Activated naive CD4-positive, alpha-beta T cell treated with anti-CD3 and anti-CD28 coated beads, Interleukin-2, amount 50 U/mL, for 72 hours (primary cell): ENCODE data around the gene CRX. TPM values are rescaled to one million over a fixed set of nuclear protein-coding genes. Genes with fewer than 3 reads are reported as not detected.
"Not testable (repeated sequence)": the region's sequence is repeated elsewhere in the genome, so short reads cannot be mapped to it uniquely, and the experiment has no call there.

ENCODE experiments used
- ATAC-seq, 2 donors: fragments of 150-1000 bp; cut with Tn5 transposase; 2 replicates each; pipeline ENCODE4 v1.10.0; 2021; ENCODE audit warnings: mild to moderate bottlenecking in 2 of 2, moderate library complexity in 2 of 2
- DNase-seq, 2 donors: peaks; one replicate each; pipeline ENCODE4 v3.0.0; 2021 to 2022; ENCODE audit warnings: low spot score in 2 of 2
- H3K27ac Mint-ChIP-seq, 2 donors: one replicate each; pipeline ENCODE4 v1.8.0; 2022; ENCODE audit warnings: mild to moderate bottlenecking in 2 of 2, mixed read lengths in 2 of 2
- H3K36me3 Mint-ChIP-seq, 2 donors: one replicate each; pipeline ENCODE4 v1.8.0; 2022; ENCODE audit warnings: mixed read lengths in 2 of 2
- H3K9me3 Mint-ChIP-seq, 2 donors: one replicate each; pipeline ENCODE4 v1.8.0; 2022; ENCODE audit warnings: mixed read lengths in 2 of 2
- total RNA-seq, 2 donors: library from RNA; stranded (reverse); gene quantifications; one replicate each; pipeline ENCODE4 v1.2.3, GENCODE V29; 2022

The CRX gene
- total RNA-seq, 2 donors from 2014 or later, result not detected

DNA sequence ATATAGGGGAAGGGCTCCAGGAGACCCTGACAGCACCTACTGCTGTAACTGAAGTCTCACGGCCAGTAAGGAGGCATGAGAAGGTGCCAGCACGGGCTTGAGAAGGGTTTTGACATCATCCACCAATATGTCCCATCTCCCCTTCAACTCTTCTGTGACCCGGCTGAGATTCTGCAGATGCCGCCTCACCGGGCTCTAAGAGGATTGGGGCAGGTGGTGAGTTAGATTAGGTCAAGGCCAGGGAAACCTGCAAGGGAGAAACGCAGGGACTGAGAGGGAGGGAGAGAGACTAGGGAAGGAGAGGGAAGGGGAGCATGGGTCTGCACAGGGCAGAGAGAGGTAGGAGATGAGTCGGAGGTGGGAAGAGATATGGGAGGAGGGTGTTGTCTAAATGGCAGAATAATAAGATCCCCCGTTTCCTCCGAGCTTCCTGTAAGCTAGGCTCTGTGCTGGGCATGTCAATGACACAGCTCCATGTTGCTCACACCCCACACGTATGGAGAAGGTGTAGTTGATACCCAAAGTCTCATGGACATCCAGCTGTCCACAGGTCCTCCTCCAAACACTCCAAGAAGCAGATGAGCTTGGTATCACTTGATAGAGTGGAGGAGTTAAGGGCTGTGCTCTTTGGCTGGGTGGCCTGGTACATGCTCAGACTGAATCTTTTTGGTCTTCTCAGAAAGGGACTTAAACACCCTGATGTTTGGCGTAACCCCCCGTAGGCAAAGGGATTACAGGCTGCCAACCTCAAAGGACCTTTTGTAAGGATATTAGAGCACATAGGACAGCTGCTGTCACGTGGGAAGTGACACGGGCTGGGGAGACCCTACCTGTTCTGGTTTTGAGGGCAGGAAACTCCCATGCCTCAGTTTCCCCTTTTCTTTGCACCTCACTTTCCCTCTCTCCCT lies 23.5 kb upstream of the CRX start:
- Mint-ChIP-seq H3K9me3 (peaks cover 0 to 10% of the 10 kb centered on the region in 2 donors), H3K27ac (no peak overlapping the region), H3K36me3 (peaks cover 0 to 9% of the 10 kb centered on the region in 2 donors)
- no peak for ATAC-seq
- DNase-seq, result no peak

DNA sequence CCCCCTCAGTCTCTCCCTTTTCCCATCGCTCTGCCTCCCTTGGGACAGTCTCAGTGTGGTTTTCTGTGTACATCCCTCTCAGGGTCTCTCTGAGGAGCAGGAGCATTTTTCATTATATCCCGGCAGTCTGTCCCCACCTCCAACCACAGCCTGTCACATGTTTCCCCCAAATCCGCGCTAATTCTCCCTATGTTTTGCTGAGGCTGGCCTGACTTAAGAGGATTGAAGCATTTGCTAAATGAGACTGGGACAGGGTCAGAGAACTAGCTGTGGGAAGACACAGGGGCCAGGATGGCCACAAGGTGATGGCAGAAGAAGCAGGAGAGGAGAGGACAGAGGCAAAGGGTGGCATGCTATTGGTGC lies 22.9 kb upstream of the CRX start:
- DNase-seq, result no peak
- Mint-ChIP-seq H3K9me3 (peaks cover 0 to 10% of the 10 kb centered on the region in 2 donors), H3K27ac (no peak overlapping the region), H3K36me3 (peaks cover 0 to 9% of the 10 kb centered on the region in 2 donors)
- ATAC-seq, result no peak

DNA sequence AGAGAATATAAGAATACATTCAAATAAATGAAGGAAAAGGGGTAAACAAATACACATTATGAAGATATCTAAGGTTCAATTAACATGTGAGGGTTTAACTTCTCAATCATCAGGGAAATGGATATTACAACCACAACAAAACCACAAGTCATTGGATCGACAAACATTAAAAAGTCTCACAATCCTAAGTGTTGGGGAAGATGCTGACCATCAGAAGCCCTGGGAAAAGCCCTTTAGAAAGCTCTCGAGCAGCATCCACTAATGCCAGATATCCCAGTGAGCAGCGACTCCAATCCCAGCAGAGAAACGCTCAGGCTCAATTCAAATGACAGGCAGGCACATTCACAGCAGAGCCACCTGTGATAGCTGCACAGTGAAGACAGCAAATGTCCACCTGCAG lies 20.5 kb upstream of the CRX start:
- peaks cover 0 to 9% of the 10 kb centered on the region in 2 donors for H3K36me3 Mint-ChIP-seq
- no peak overlapping the region for H3K27ac Mint-ChIP-seq
- peaks cover 0 to 10% of the 10 kb centered on the region in 2 donors for H3K9me3 Mint-ChIP-seq
- no peak for ATAC-seq
- no peak for DNase-seq

DNA sequence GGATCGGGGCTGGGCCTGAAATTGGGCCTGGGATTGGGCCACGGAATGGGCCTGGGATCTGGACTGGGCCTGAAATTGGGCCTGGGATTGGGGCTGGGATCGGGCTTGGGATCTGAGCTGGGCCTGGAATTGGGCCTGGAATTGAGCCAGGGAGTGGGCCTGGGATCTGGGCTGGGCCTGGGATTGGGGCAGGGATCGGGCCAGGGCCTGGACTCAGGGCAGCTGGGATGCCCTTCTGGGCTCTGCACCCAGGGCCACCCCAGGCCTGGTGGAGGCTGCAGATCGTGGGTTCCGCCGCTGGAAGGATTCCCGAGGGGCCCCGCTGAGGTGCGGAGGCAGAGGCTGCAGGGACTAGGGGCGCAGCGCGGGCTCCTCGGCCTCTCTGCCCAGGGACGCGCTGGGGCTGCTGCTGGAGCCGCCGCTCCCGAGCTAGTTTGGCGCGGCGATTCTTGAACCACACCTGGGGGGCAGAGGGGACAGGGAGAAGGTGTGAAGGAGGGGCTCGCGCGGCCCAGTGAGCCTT lies 19.2 kb upstream of the CRX start:
- DNase-seq, result no peak
- no peak for ATAC-seq
- H3K9me3 Mint-ChIP-seq, result peaks cover 0 to 10% of the 10 kb centered on the region in 2 donors
- no peak overlapping the region for H3K27ac Mint-ChIP-seq
- H3K36me3 Mint-ChIP-seq, result peaks cover 0 to 9% of the 10 kb centered on the region in 2 donors

DNA sequence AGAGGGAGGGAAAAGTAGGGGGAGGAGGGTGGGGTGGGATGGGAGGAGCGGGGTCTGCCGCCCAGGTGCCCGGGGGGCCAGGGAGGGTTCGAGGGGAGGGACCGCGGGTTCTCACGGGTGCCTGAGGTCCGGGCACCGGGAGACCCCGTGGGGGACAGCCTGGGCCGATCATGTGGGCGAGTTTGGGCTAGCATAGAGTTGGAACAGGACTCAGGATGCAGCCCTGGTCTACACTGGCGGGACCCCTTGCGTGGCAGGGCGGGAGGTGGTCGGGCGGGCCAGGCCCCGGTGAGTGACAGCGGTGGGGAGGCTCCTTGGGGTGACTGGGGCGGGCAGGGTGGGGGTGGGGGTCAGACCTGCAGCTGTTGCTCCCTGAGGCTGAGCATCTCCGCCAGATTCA lies 18.6 kb upstream of the CRX start:
- not testable (repeated sequence) for DNase-seq, ATAC-seq, H3K36me3 Mint-ChIP-seq, H3K27ac Mint-ChIP-seq
- H3K9me3 Mint-ChIP-seq, result peaks cover 0 to 10% of the 10 kb centered on the region in 2 donors

DNA sequence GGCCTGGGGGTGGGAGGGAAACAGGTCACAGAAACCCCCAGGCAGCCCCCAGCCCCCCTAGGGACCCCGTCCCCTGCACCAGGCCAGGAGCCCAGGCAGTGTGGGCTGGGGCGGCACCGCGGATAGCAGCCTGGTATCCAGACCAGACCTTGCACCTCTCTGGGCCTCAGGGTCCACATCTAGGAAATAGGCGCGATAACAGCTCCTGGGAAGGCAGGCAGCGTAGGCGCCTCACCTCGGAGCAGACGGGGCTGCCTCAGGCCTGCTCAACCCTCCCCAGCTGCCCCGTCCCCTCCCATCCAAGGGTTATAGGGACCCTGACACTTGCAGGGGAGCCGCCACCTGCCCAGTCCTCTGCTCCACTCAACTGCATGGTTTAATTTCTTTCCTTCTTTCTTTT lies 18.1 kb upstream of the CRX start:
- not testable (repeated sequence) for DNase-seq, H3K36me3 Mint-ChIP-seq, H3K27ac Mint-ChIP-seq, ATAC-seq
- H3K9me3 Mint-ChIP-seq, result peaks cover 0 to 10% of the 10 kb centered on the region in 2 donors

DNA sequence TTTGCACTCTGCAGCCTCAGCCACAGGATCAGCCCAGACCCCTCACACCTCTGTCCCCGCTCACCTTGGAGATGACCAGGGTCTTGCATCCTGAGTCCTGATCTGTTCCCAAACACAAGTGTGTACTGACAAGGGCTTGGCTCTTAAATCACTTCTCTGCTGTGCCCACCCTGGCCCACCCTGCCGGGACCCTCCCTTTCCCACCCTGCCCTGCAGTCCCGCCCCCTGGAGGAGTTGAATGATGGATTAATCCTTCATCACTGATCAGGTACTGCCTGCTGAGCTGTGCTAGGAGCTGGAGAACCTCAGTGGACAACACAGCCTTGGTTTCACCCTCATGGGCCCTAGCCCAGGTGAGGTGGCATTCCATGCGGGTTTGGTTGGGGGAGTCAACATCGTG lies 17.3 kb upstream of the CRX start, which contains the start of gene TPRX1:
TSS of gene TPRX1 (minus strand) at position 101 of the 400 bp plus-strand sequence. CDS start at position 89, 12 bp downstream.
- DNase-seq, H3K27ac Mint-ChIP-seq, ATAC-seq, H3K36me3 Mint-ChIP-seq: not testable (repeated sequence)
- peaks cover 0 to 10% of the 10 kb centered on the region in 2 donors for H3K9me3 Mint-ChIP-seq

DNA sequence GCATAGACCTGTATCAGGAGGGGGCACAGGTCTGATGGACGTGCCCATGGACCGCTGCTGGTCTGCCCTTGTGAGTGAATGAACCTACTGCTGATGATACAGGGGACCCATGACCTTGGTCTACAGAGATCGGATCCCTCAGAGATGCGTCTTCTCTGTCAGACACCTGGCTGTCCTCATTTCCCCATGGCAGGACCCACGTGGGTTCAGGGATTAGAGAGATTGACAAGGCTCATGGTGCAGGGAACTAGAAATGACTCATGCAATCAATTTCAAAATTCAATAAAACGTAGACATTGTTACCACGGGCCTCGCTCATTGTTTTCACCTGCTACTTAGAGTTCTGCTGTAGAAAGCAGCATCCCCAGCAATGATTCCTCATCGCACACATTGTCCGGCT lies 16.4 kb upstream of the CRX start:
- no peak for ATAC-seq
- no peak overlapping the region for H3K27ac Mint-ChIP-seq
- DNase-seq, result no peak
- H3K9me3 Mint-ChIP-seq, result peaks cover 0 to 10% of the 10 kb centered on the region in 2 donors
- peaks cover 0 to 9% of the 10 kb centered on the region in 2 donors for H3K36me3 Mint-ChIP-seq

DNA sequence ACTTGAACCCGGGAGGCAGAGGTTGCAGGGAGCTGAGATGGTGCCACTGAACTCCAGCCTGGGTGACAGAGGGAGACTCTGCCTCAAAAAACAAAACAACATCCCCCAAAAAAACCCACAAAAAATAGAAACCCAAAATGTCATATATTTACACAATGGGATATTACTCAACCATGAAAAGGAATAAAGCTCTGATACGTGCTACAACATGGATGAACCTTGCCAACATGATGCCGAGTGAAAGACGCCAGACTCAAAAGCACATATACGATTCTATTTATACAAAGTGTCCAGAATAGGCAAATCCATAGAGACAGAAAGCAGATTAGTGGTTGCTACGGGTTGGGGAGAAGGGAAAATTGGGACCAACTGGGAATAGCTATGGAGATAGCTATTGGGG lies 15.3 kb upstream of the CRX start:
- no peak overlapping the region for H3K27ac Mint-ChIP-seq
- peaks cover 0 to 2% of the 10 kb centered on the region in 2 donors for H3K36me3 Mint-ChIP-seq
- ATAC-seq (no peak), DNase-seq (no peak)
- peaks cover 0 to 4% of the 10 kb centered on the region in 2 donors for H3K9me3 Mint-ChIP-seq

DNA sequence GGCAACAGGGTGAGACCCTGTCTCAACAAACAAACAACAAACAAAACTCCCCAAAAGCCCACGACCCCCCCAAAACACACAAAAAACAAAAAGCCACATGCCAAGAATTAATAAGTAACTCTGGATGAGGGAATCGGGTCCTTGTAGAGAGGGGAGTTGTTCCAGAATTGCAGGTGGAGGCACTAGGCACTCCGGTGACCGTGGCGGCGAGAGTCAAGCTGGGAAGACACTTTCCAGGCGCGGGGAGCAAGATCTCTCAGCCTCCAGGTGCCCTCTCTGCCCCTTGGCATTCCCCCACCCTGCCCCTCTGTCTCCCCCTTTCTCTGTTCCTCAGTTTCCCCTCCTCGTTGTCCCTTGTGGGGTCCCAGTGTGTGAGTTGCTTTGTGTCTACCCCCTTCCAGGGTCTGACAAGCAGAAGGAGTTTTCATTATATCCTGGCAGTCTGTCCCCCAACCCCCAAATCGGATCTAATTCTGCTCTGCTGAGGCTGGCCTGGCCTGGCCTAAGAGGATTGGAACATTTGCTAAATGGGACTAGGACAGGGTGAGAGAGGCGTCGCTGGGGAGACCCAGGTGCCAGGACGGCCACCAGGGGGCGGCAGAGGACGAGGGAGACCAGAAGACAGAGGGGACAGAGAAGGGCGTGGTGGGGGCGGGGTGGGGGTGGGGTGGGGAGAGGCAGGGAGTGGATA lies 8.3 kb upstream of the CRX start:
- DNase-seq (peak; percentile 61 to 93), ATAC-seq (peak; percentile 86 to 88)
- Mint-ChIP-seq H3K9me3 (no peaks in the 10 kb centered on the region), H3K27ac (no peak overlapping the region), H3K36me3 (no peaks in the 10 kb centered on the region)

DNA sequence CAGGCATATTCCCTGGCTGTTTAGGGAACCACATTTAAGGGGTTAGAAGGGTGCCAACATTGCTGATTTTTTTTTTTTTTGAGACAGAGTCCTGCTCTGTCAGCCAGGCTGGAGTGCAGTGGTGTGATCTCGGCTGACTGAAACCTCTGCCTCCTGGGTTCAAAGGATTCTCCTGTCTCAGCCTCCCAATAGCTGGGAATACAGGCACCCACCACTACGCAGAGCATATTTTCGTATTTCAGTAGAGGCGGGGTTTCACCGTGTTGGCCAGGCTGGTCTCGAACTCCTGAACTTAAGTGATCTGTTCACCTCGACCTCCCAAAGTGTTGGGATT lies 7.8 kb upstream of the CRX start:
- ATAC-seq (peak in 1 of 2 donors; percentile 20), DNase-seq (no peak)
- H3K9me3 Mint-ChIP-seq, result no peaks in the 10 kb centered on the region

DNA sequence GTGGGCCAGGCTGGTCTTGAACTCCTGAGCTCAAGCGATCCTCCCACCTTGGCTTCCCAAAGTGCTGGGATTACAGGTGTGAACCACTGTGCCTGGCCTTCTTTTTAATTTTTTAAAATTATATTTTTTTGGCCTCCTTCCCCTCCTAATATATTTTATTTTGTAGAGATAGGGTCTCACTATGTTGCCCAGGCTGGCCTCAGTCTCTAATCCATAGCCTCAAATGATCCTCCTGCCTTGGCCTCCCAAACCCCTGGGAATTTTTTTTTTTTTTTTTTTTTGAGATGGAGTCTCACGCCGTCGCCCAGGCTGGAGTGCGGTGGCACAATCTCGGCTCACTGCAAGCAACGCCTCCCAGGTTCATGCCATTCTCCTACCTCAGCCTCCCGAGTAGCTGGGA lies 5.5 kb upstream of the CRX start:
- not testable (repeated sequence) for H3K36me3 Mint-ChIP-seq, H3K9me3 Mint-ChIP-seq, H3K27ac Mint-ChIP-seq, DNase-seq, ATAC-seq

More for the DNA sequence above, 7.8 kb upstream of the CRX start:
- Mint-ChIP-seq H3K36me3 (no peaks in the 10 kb centered on the region), H3K27ac (no peak overlapping the region)

DNA sequence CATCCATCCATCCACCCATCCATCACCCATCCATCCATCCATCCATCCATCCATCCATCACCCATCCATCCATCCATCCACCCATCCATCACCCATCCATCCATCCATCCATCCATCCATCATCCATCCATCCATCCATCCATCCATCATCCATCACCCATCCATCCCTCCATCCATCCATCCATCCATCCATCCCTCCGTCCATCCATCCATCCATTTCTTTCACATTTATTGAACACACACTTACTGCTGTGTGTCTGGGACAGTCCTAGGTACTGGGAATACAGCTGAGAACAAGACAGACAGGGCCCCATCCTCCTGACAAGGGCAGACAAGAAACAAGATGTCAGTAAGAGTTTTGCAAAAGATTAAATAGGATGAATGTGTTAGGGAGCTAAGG lies 3.5 kb upstream of the CRX start:
- not testable (repeated sequence) for ATAC-seq, H3K36me3 Mint-ChIP-seq, H3K27ac Mint-ChIP-seq, H3K9me3 Mint-ChIP-seq, DNase-seq

DNA sequence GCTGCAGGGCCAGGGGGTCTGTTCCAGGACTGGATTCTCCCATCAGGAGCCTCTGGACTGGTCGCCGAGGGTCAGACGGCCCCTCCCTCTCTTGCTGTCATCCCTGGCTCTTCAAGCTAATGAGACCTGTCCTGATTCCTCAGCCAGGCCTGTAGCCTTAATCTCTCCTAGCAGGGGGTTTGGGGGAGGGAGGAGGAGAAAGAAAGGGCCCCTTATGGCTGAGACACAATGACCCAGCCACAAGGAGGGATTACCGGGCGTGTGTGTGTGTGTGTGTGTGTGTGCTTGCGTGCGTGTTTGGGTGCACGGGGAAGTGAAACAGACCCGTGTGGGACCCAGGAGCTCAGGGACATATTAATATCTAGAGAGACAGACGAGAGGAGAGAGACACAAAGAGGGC lies 1.9 kb upstream of the CRX start:
- H3K9me3 Mint-ChIP-seq, result no peaks in the 10 kb centered on the region
- DNase-seq, result no peak
- no peak overlapping the region for H3K27ac Mint-ChIP-seq
- ATAC-seq, result no peak
- H3K36me3 Mint-ChIP-seq, result no peaks in the 10 kb centered on the region

DNA sequence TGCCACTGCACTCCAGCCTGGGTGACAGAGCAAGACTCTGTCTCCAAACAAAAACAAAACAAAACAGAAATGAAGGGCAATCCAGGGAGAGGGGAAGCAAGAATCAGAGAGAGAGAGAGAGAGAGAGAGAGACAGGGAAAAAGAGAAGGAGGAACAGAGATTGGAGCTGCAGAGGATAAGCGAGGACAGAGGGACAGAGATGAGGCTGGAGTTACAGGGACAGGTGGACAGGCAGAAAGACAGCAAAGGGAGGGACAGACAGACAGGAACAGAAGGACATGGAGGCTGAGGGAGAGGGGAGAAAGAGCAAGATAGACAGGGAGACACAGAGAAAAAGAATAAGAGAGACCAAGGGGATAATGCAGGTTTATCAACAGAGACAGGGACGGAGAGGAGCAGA lies 1.3 kb upstream of the CRX start:
- no peaks in the 10 kb centered on the region for H3K36me3 Mint-ChIP-seq
- no peaks in the 10 kb centered on the region for H3K9me3 Mint-ChIP-seq
- ATAC-seq, result no peak
- no peak for DNase-seq
- no peak overlapping the region for H3K27ac Mint-ChIP-seq

DNA sequence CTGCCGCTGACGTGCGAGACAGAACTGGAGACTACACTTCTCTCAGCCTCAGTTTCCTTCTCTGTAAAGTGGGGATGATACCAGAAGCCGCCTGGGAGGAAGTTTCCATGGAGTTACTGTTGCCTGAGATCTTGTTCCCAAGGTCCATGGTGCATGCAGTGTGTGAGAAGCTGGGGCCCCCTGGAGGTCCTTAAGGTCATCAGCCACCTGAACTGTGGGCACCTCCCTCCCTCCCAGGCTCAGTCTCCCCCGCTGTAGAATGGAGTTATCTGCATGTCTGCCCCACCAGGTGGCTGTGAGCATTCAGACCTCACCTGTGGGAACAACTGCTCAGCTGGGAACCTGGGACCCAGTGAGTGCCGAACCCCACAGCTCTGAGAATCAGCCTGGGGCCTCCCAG lies 2.7 kb downstream of the CRX start:
- Mint-ChIP-seq H3K27ac (no peak overlapping the region), H3K9me3 (no peaks in the 10 kb centered on the region), H3K36me3 (no peaks in the 10 kb centered on the region)
- ATAC-seq, result no peak
- no peak for DNase-seq

DNA sequence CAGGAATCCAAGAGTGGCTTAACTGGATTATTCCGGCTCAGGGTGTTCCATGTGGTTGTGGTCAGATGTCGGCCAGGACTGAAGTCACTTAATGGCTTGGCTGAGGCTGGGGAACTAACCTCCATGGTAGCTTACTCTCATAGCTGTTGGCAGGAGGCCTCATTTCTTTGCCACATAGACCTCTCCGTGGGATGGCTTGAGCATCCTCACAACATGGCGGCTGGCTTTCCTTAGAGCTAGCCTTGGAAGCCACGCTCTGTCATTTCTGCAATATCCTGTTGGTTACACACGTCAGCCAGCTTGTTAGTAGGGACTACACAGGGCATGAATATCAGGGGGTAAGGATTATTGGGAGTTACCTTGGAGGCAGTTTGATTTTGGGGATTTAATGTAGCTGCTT lies 5.1 kb downstream of the CRX start:
- no peaks in the 10 kb centered on the region for H3K36me3 Mint-ChIP-seq
- ATAC-seq (no peak), DNase-seq (no peak)
- H3K9me3 Mint-ChIP-seq, result no peaks in the 10 kb centered on the region
- no peak overlapping the region for H3K27ac Mint-ChIP-seq
